GM12878 (cell line): ENCODE data around the gene CDRT15. TPM values are rescaled to one million over a fixed set of nuclear protein-coding genes. Genes with fewer than 3 reads are reported as not detected.

Source experiments
- ATAC-seq: fragments of 200-7000 bp; cut with Tn5 transposase; 3 replicates; pipeline ENCODE4 v1.9.1; 2020; ENCODE audit warnings: mild to moderate bottlenecking, moderate library complexity
- BruUV-seq: library from RNA; stranded (reverse); fragments of 400-500 nt; replicated peaks from 2 replicates; lab custom pipeline; 2021; lab: Mats Ljungman, UMichigan
- CTCF ChIA-PET: fragments of 300-600 bp; sonication (Branson Sonifier 250); formaldehyde crosslinking; extraction: SDS; loops from one replicate; lab custom pipeline; 2021; ENCODE audit warnings: inconsistent platforms; lab: Yijun Ruan, JAX
- POLR2A ChIA-PET: fragments of 350-600 bp; formaldehyde crosslinking; extraction: SDS; loops from one replicate; lab custom pipeline; 2021; ENCODE audit warnings: inconsistent platforms; lab: Charles Lee
- RAD21 ChIA-PET: fragments of 300-600 bp; sonication (Branson Sonifier 250); formaldehyde crosslinking; loops from one replicate; lab custom pipeline; 2023; ENCODE audit warnings: antibody characterized with exemption; ENCODE audit not compliant: unreplicated experiment; lab: Charles Lee
- SMC1A ChIA-PET: fragments of 300-600 bp; sonication (Branson Sonifier 250); formaldehyde crosslinking; loops from one replicate; lab custom pipeline; 2023; ENCODE audit not compliant: unreplicated experiment, uncharacterized antibody; lab: Charles Lee
- DNase-seq: peaks from one replicate; pipeline ENCODE4 v3.0.0-alpha.2; 2011; ENCODE audit warnings: low read depth, low spot score
- FAIRE-seq: peaks from 3 replicates; lab custom pipeline; 2011; peaks lifted over from hg19 to GRCh38; lab: Jason Lieb, UNC
- H2AFZ ChIP-seq: 2 replicates; pipeline ENCODE4 v1.6.0; 2011; ENCODE audit warnings: low read depth, low read length, control low read depth; ENCODE audit not compliant: control insufficient read depth
- H3K27ac ChIP-seq: 2 replicates; pipeline ENCODE4 v1.5.1; 2011; ENCODE audit warnings: control low read depth; ENCODE audit not compliant: control insufficient read depth, insufficient read depth
- H3K27me3 ChIP-seq, 2 experiments: replicated peaks in 1 of 2; 2 replicates each; pipeline versions ENCODE4 v1.6.0 to v1.6.1; 2011; ENCODE audit warnings: low read length in 1 of 2; ENCODE audit not compliant: control insufficient read depth in 2 of 2, insufficient read depth in 2 of 2
- H3K36me3 ChIP-seq, 2 experiments: 2 replicates each; pipeline ENCODE4 v1.5.1; 2011; ENCODE audit warnings: low read length in 1 of 2; ENCODE audit not compliant: control insufficient read depth in 2 of 2, insufficient read depth in 2 of 2
- H3K4me1 ChIP-seq: 2 replicates; pipeline ENCODE4 v1.6.1; 2011; ENCODE audit warnings: mild to moderate bottlenecking, low read length, moderate library complexity, mixed read lengths; ENCODE audit not compliant: control insufficient read depth, insufficient read depth
- H3K4me2 ChIP-seq: 2 replicates; pipeline ENCODE4 v1.6.0; 2011; ENCODE audit warnings: control low read depth; ENCODE audit not compliant: control insufficient read depth, insufficient read depth
- H3K4me3 ChIP-seq: fragments of 200-600 bp; sonication (generic); 2 replicates; pipeline ENCODE4 v1.5.1; 2016
- H3K79me2 ChIP-seq: 2 replicates; pipeline ENCODE4 v1.6.0; 2011; ENCODE audit warnings: low read length; ENCODE audit not compliant: control insufficient read depth, insufficient read depth
- H3K9ac ChIP-seq: 2 replicates; pipeline ENCODE4 v1.8.0; 2011; ENCODE audit warnings: low read length, control low read depth, mixed read lengths; ENCODE audit not compliant: control insufficient read depth, insufficient read depth
- H3K9me3 ChIP-seq: replicated peaks from 3 replicates; pipeline ENCODE4 v1.5.1; 2011; ENCODE audit warnings: mild to moderate bottlenecking, low read length; ENCODE audit not compliant: control insufficient read depth, insufficient read depth
- H4K20me1 ChIP-seq: 2 replicates; pipeline ENCODE4 v1.6.0; 2011; ENCODE audit not compliant: control insufficient read depth, insufficient read depth
- BACH1 ChIP-seq: fragments of 450-650 bp; IDR thresholded peaks from 2 replicates; pipeline ENCODE4 v1.6.1; 2017; ENCODE audit warnings: mild to moderate bottlenecking, borderline replicate concordance
- CHD2 ChIP-seq: IDR thresholded peaks from 2 replicates; pipeline ENCODE4 v1.6.1; 2011; ENCODE audit warnings: low read depth, low read length, improper control_type of control experiment, borderline replicate concordance
- CHD4 ChIP-seq: fragments of 200-600 bp; sonication (generic); IDR thresholded peaks from 2 replicates; pipeline ENCODE4 v1.6.1; 2016; ENCODE audit warnings: mild to moderate bottlenecking
- EED ChIP-seq: sonication (generic); IDR thresholded peaks from 2 replicates; pipeline ENCODE4 v1.6.1; 2016; ENCODE audit warnings: antibody characterized with exemption, low read depth
- HDAC6 ChIP-seq: fragments of 200-600 bp; sonication (generic); IDR thresholded peaks from one replicate; pipeline ENCODE4 v1.8.0; 2017; ENCODE audit warnings: antibody characterized with exemption; ENCODE audit not compliant: unreplicated experiment
- IKZF2 ChIP-seq, 2 experiments: fragments of 450-650 bp; IDR thresholded peaks; 2 replicates each; pipeline ENCODE4 v1.6.1; 2017; ENCODE audit warnings: mild to moderate bottlenecking in 2 of 2, moderate library complexity in 2 of 2
- JUNB ChIP-seq: IDR thresholded peaks from 2 replicates; pipeline ENCODE4 v1.6.1; 2016; ENCODE audit warnings: antibody characterized with exemption, mild to moderate bottlenecking
- MEF2A ChIP-seq: IDR thresholded peaks from 2 replicates; pipeline ENCODE4 v1.6.1; 2011; ENCODE audit warnings: low read depth, mild to moderate bottlenecking, low read length, moderate library complexity; ENCODE audit not compliant: insufficient read depth
- NFIC ChIP-seq: IDR thresholded peaks from 2 replicates; pipeline ENCODE4 v1.6.1; 2012; ENCODE audit warnings: low read depth, mild to moderate bottlenecking, inconsistent platforms, low read length, moderate library complexity
- NR2F1 ChIP-seq: fragments of 450-650 bp; conservative IDR thresholded peaks from 2 replicates; pipeline ENCODE4 v1.6.1; 2017; ENCODE audit warnings: mild to moderate bottlenecking
- POLR2AphosphoS5 ChIP-seq: IDR thresholded peaks from 2 replicates; pipeline ENCODE4 v1.6.1; 2011; ENCODE audit warnings: mild to moderate bottlenecking, low read length, inconsistent platforms
- SMAD1 ChIP-seq: fragments of 450-650 bp; IDR thresholded peaks from 2 replicates; pipeline ENCODE4 v1.6.1; 2018; ENCODE audit warnings: mild to moderate bottlenecking, low read depth; ENCODE audit not compliant: partially characterized antibody
- SREBF2 ChIP-seq: IDR thresholded peaks from 2 replicates; pipeline ENCODE4 v1.6.1; 2012; ENCODE audit warnings: mild to moderate bottlenecking, low read length
- ZZZ3 ChIP-seq: IDR thresholded peaks from 2 replicates; pipeline ENCODE4 v1.6.1; 2011; ENCODE audit warnings: low read depth; ENCODE audit not compliant: control insufficient read depth, insufficient read length
- WGBS: methylation state at CpG from one replicate; pipeline ENCODE4 v1.1.6; 2016; ENCODE audit warnings: low lambda C conversion rate; ENCODE audit not compliant: insufficient replicate concordance, insufficient coverage; ENCODE audit errors: missing lambda C conversion rate; 5-methylcytosine and 5-hydroxymethylcytosine counted together
- in situ Hi-C: fragments of 300-500 bp; cut with MboI; formaldehyde crosslinking; loops from 9 replicates; pipeline ENCODE4 v1.14.3; 2018; ENCODE audit warnings: mixed read lengths
- intact Hi-C: fragments of 100-400 bp; cut with micrococcal nuclease; formaldehyde crosslinking; loops from one replicate; pipeline ENCODE4 v1.14.2; 2022; ENCODE audit not compliant: unreplicated experiment
- polyA plus RNA-seq, 11 experiments: library from polyadenylated mRNA; depleted of rRNA in 4 of 11; unstranded in 6 of 11; stranded (reverse) in 5 of 11; fragments of >200 nt; fragmentation: Nextera tagmentation in 4 of 11; fragmentation: Illumina TruSeq in 1 of 11; extraction: Ambion mirVana in 4 of 11; extraction: Trizol in 1 of 11; gene quantifications; 1 replicate in 1 of 11; 2 replicates in 10 of 11; pipeline versions ENCODE4 v1.2.1 to v1.2.3, GENCODE V29; 2011 to 2016; ENCODE audit warnings: inconsistent platforms in 2 of 11, missing spikeins in 2 of 11, low read depth in 1 of 11
- total RNA-seq, 4 experiments: library from RNA; depleted of rRNA in 3 of 4; stranded (reverse); fragments of >200 nt in 3 of 4; fragmentation: Illumina TruSeq in 1 of 4; extraction: Trizol in 1 of 4; gene quantifications; 2 replicates each; pipeline versions ENCODE4 v1.2.1 to v1.2.3, GENCODE V29; 2013 to 2021
- TF ChIP-seq, protein P1 (sequence below): fragments of 450-650 bp; IDR thresholded peaks from 2 replicates; pipeline ENCODE4 v1.6.1; 2014; ENCODE audit warnings: mild to moderate bottlenecking
- TF ChIP-seq, protein P2 (sequence below): fragments of 150-350 bp; IDR thresholded peaks from 2 replicates; pipeline ENCODE4 v1.6.1; 2014; ENCODE audit warnings: mild to moderate bottlenecking, low read depth, low read length
- TF ChIP-seq, protein P3 (sequence below): IDR thresholded peaks from 2 replicates; pipeline ENCODE4 v1.6.1; 2011; ENCODE audit warnings: borderline replicate concordance, low read depth, mild to moderate bottlenecking, moderate library complexity, mixed read lengths, low read length; ENCODE audit not compliant: insufficient read depth; ENCODE audit errors: extremely low read length

Gene CDRT15
- total and polyA plus RNA-seq, 10 of the 15 experiments (the other 5 are each of a cell fraction or from before 2014, with no cell fraction given), result 0.29 TPM; not detected in 9

DNA sequence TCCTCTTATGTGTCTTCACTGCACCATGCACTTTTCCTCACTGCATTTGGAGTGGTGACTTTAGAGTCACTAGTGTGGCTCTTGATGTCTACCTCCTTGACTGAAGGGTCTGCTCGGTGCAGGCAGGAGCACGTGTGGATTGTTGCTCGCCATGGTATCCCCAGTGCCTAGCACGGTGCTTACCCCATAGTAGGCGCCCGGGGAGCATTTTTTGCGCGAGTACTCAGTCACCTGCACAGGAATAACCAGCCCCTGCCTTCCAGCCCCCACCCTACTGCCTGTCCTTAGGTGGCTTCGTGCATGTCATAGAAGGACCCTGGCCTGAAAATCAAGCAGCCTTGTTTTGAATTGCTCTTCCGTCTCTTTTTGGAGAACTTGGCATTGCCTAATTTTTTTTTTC is 31.3 kb downstream of the CDRT15 start:
- DNase-seq (no peak), ATAC-seq (no peak), FAIRE-seq (no peak)
- H3K36me3 ChIP-seq, result peaks cover 0 to 3% of the 10 kb centered on the region in 2 experiments; a peak in 3 of 4 replicates
- ChIA-PET CTCF (no interaction called here), RAD21 (no interaction called here), POLR2A (no interaction called here), SMC1A (no interaction called here)
- in situ Hi-C loops, result no loop called here
- intact Hi-C loops, result no loop called here
- H4K20me1 ChIP-seq, result no peaks in the 10 kb centered on the region
- H3K4me2 ChIP-seq, result no peak overlapping the region
- TF ChIP-seq POLR2AphosphoS5, result no peak
- TF ChIP-seq NFIC, result no peak
- TF ChIP-seq IKZF2 (IDR thresholded peaks at IDR 0.05), result no peak
- no peak for TF ChIP-seq CHD2
- no peak for TF ChIP-seq EED
- TF ChIP-seq, protein P1, sequence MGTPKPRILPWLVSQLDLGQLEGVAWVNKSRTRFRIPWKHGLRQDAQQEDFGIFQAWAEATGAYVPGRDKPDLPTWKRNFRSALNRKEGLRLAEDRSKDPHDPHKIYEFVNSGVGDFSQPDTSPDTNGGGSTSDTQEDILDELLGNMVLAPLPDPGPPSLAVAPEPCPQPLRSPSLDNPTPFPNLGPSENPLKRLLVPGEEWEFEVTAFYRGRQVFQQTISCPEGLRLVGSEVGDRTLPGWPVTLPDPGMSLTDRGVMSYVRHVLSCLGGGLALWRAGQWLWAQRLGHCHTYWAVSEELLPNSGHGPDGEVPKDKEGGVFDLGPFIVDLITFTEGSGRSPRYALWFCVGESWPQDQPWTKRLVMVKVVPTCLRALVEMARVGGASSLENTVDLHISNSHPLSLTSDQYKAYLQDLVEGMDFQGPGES, result no peak
- no peak for TF ChIP-seq JUNB
- no peaks in the 10 kb centered on the region for H3K79me2 ChIP-seq
- H2AFZ ChIP-seq, result no peak overlapping the region
- H3K27ac ChIP-seq, result no peak overlapping the region
- H3K9ac ChIP-seq, result no peak overlapping the region
- H3K27me3 ChIP-seq, result no peaks in the 10 kb centered on the region
- no TSS peak for BruUV-seq
- 97% methylated on average over 10 of the region's 10 CpGs for WGBS
- no peak overlapping the region for H3K4me3 ChIP-seq
- no peaks in the 10 kb centered on the region for H3K9me3 ChIP-seq
- no peaks in the 10 kb centered on the region for H3K4me1 ChIP-seq

DNA sequence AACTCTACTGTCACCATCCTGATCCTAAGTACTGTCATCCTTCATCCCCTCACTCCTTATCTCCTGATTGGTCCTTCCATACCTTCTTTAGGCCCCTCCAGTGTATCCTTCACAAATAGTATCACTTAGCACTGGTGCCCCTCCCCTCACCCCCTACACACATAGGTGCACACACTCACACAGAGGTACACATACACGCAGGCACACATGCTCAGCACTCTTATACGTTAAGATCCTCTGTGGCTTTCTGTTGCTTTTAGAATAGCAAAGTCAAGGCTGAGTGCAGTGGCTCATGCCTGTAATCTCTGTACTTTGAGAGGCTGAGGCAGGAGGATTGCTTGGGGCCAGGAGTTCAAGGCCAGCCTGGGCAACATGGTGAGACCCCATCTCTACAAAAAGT is 32.1 kb downstream of the CDRT15 start:
- BruUV-seq, result no TSS peak
- TF ChIP-seq EED (no peak), MEF2A (no peak), HDAC6 (no peak), CHD4 (no peak), SREBF2 (no peak), NR2F1 (no peak), SMAD1 (no peak), ZZZ3 (no peak), BACH1 (no peak)
- TF ChIP-seq, protein P2, sequence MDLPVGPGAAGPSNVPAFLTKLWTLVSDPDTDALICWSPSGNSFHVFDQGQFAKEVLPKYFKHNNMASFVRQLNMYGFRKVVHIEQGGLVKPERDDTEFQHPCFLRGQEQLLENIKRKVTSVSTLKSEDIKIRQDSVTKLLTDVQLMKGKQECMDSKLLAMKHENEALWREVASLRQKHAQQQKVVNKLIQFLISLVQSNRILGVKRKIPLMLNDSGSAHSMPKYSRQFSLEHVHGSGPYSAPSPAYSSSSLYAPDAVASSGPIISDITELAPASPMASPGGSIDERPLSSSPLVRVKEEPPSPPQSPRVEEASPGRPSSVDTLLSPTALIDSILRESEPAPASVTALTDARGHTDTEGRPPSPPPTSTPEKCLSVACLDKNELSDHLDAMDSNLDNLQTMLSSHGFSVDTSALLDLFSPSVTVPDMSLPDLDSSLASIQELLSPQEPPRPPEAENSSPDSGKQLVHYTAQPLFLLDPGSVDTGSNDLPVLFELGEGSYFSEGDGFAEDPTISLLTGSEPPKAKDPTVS, result no peak
- TF ChIP-seq, protein P3, sequence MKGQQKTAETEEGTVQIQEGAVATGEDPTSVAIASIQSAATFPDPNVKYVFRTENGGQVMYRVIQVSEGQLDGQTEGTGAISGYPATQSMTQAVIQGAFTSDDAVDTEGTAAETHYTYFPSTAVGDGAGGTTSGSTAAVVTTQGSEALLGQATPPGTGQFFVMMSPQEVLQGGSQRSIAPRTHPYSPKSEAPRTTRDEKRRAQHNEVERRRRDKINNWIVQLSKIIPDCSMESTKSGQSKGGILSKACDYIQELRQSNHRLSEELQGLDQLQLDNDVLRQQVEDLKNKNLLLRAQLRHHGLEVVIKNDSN, result no peak

More for the DNA sequence above, 32.1 kb downstream of the CDRT15 start:
- intact Hi-C loops (no loop called here), in situ Hi-C loops (no loop called here)
- ChIA-PET RAD21 (no interaction called here), POLR2A (no interaction called here), CTCF (no interaction called here), SMC1A (no interaction called here)
- H2AFZ ChIP-seq, result no peak overlapping the region
- no peaks in the 10 kb centered on the region for H4K20me1 ChIP-seq
- H3K27me3 ChIP-seq, result no peaks in the 10 kb centered on the region
- peaks cover 0 to 3% of the 10 kb centered on the region in 2 experiments; a peak in 3 of 4 replicates for H3K36me3 ChIP-seq
- no peak overlapping the region for H3K9ac ChIP-seq
- 90% methylated on average over 2 of the region's 2 CpGs for WGBS
- ATAC-seq, result no peak
- DNase-seq, result no peak
- no peaks in the 10 kb centered on the region for H3K9me3 ChIP-seq
- no peak overlapping the region for H3K27ac ChIP-seq
- FAIRE-seq, result no peak
- no peak overlapping the region for H3K4me3 ChIP-seq
- H3K4me1 ChIP-seq, result no peaks in the 10 kb centered on the region
- H3K79me2 ChIP-seq, result no peaks in the 10 kb centered on the region
- H3K4me2 ChIP-seq, result no peak overlapping the region
